GM12878 (cell line): ENCODE measurements around the gene SNAI1. TPM values are rescaled to one million over a fixed set of nuclear protein-coding genes. Genes with fewer than 3 reads are reported as not detected.
A peak's percentile ranks its signal among the peaks of the same experiment; 100 is the strongest.

ENCODE experiments used
- ATAC-seq: fragments of 200-7000 bp; cut with Tn5 transposase; 3 replicates; pipeline ENCODE4 v1.9.1; 2020; ENCODE audit warnings: mild to moderate bottlenecking, moderate library complexity
- BruUV-seq: library from RNA; stranded (reverse); fragments of 400-500 nt; replicated peaks from 2 replicates; lab custom pipeline; 2021; lab: Mats Ljungman, UMichigan
- CTCF ChIA-PET: fragments of 300-600 bp; sonication (Branson Sonifier 250); formaldehyde crosslinking; extraction: SDS; loops from one replicate; lab custom pipeline; 2021; ENCODE audit warnings: inconsistent platforms; lab: Yijun Ruan, JAX
- POLR2A ChIA-PET: fragments of 350-600 bp; formaldehyde crosslinking; extraction: SDS; loops from one replicate; lab custom pipeline; 2021; ENCODE audit warnings: inconsistent platforms; lab: Charles Lee
- RAD21 ChIA-PET: fragments of 300-600 bp; sonication (Branson Sonifier 250); formaldehyde crosslinking; loops from one replicate; lab custom pipeline; 2023; ENCODE audit warnings: antibody characterized with exemption; ENCODE audit not compliant: unreplicated experiment; lab: Charles Lee
- SMC1A ChIA-PET: fragments of 300-600 bp; sonication (Branson Sonifier 250); formaldehyde crosslinking; loops from one replicate; lab custom pipeline; 2023; ENCODE audit not compliant: unreplicated experiment, uncharacterized antibody; lab: Charles Lee
- DNase-seq: peaks from one replicate; pipeline ENCODE4 v3.0.0-alpha.2; 2011; ENCODE audit warnings: low read depth, low spot score
- FAIRE-seq: peaks from 3 replicates; lab custom pipeline; 2011; peaks lifted over from hg19 to GRCh38; lab: Jason Lieb, UNC
- H2AFZ ChIP-seq: 2 replicates; pipeline ENCODE4 v1.6.0; 2011; ENCODE audit warnings: low read depth, low read length, control low read depth; ENCODE audit not compliant: control insufficient read depth
- H3K27ac ChIP-seq: 2 replicates; pipeline ENCODE4 v1.5.1; 2011; ENCODE audit warnings: control low read depth; ENCODE audit not compliant: control insufficient read depth, insufficient read depth
- H3K27me3 ChIP-seq, 2 experiments: replicated peaks in 1 of 2; 2 replicates each; pipeline versions ENCODE4 v1.6.0 to v1.6.1; 2011; ENCODE audit warnings: low read length in 1 of 2; ENCODE audit not compliant: control insufficient read depth in 2 of 2, insufficient read depth in 2 of 2
- H3K36me3 ChIP-seq, 2 experiments: 2 replicates each; pipeline ENCODE4 v1.5.1; 2011; ENCODE audit warnings: low read length in 1 of 2; ENCODE audit not compliant: control insufficient read depth in 2 of 2, insufficient read depth in 2 of 2
- H3K4me1 ChIP-seq: 2 replicates; pipeline ENCODE4 v1.6.1; 2011; ENCODE audit warnings: mild to moderate bottlenecking, low read length, moderate library complexity, mixed read lengths; ENCODE audit not compliant: control insufficient read depth, insufficient read depth
- H3K4me2 ChIP-seq: 2 replicates; pipeline ENCODE4 v1.6.0; 2011; ENCODE audit warnings: control low read depth; ENCODE audit not compliant: control insufficient read depth, insufficient read depth
- H3K4me3 ChIP-seq: fragments of 200-600 bp; sonication (generic); 2 replicates; pipeline ENCODE4 v1.5.1; 2016
- H3K79me2 ChIP-seq: 2 replicates; pipeline ENCODE4 v1.6.0; 2011; ENCODE audit warnings: low read length; ENCODE audit not compliant: control insufficient read depth, insufficient read depth
- H3K9ac ChIP-seq: 2 replicates; pipeline ENCODE4 v1.8.0; 2011; ENCODE audit warnings: low read length, control low read depth, mixed read lengths; ENCODE audit not compliant: control insufficient read depth, insufficient read depth
- H3K9me3 ChIP-seq: replicated peaks from 3 replicates; pipeline ENCODE4 v1.5.1; 2011; ENCODE audit warnings: mild to moderate bottlenecking, low read length; ENCODE audit not compliant: control insufficient read depth, insufficient read depth
- H4K20me1 ChIP-seq: 2 replicates; pipeline ENCODE4 v1.6.0; 2011; ENCODE audit not compliant: control insufficient read depth, insufficient read depth
- CHD1 ChIP-seq: IDR thresholded peaks from 2 replicates; pipeline ENCODE4 v1.6.1; 2012; ENCODE audit warnings: low read depth, low read length, improper control_type of control experiment
- HSF1 ChIP-seq: fragments of 150-350 bp; IDR thresholded peaks from 2 replicates; pipeline ENCODE4 v1.6.1; 2014; ENCODE audit warnings: mild to moderate bottlenecking, low read depth, low read length
- IRF3 ChIP-seq: fragments of 450-650 bp; IDR thresholded peaks from 2 replicates; pipeline ENCODE4 v1.6.1; 2014; ENCODE audit warnings: mild to moderate bottlenecking
- MYC ChIP-seq: IDR thresholded peaks from 2 replicates; pipeline ENCODE4 v1.6.1; 2011; ENCODE audit warnings: mild to moderate bottlenecking, low read length, moderate library complexity, inconsistent platforms; ENCODE audit not compliant: insufficient read depth, insufficient replicate concordance, insufficient read length, severe bottlenecking
- NFXL1 ChIP-seq: fragments of 450-650 bp; IDR thresholded peaks from 2 replicates; pipeline ENCODE4 v1.6.1; 2017; ENCODE audit warnings: antibody characterized with exemption, mild to moderate bottlenecking, borderline replicate concordance
- NKRF ChIP-seq: fragments of 450-650 bp; conservative IDR thresholded peaks from 2 replicates; pipeline ENCODE4 v1.6.1; 2017; ENCODE audit warnings: mild to moderate bottlenecking, moderate library complexity
- NRF1 ChIP-seq: conservative IDR thresholded peaks from 2 replicates; pipeline ENCODE4 v1.6.1; 2011; ENCODE audit warnings: mild to moderate bottlenecking, low read depth, low read length, improper control_type of control experiment
- PML ChIP-seq: IDR thresholded peaks from 2 replicates; pipeline ENCODE4 v1.6.1; 2012; ENCODE audit warnings: low read length, inconsistent platforms
- SRF ChIP-seq, 2 experiments: IDR thresholded peaks; 2 replicates each; pipeline ENCODE4 v1.6.1; 2011; ENCODE audit warnings: low read depth in 2 of 2, low read length in 2 of 2, mild to moderate bottlenecking in 1 of 2, moderate library complexity in 1 of 2
- ZBTB40 ChIP-seq: fragments of 450-650 bp; IDR thresholded peaks from 2 replicates; pipeline ENCODE4 v1.6.1; 2016; ENCODE audit warnings: mild to moderate bottlenecking, moderate library complexity, borderline replicate concordance
- ZNF274 ChIP-seq: IDR thresholded peaks from one replicate; pipeline ENCODE4 v1.8.0; 2011; ENCODE audit not compliant: insufficient read length, insufficient read depth
- WGBS: methylation state at CpG from one replicate; pipeline ENCODE4 v1.1.6; 2016; ENCODE audit warnings: low lambda C conversion rate; ENCODE audit not compliant: insufficient replicate concordance, insufficient coverage; ENCODE audit errors: missing lambda C conversion rate; 5-methylcytosine and 5-hydroxymethylcytosine counted together
- in situ Hi-C: fragments of 300-500 bp; cut with MboI; formaldehyde crosslinking; loops from 9 replicates; pipeline ENCODE4 v1.14.3; 2018; ENCODE audit warnings: mixed read lengths
- intact Hi-C: fragments of 100-400 bp; cut with micrococcal nuclease; formaldehyde crosslinking; loops from one replicate; pipeline ENCODE4 v1.14.2; 2022; ENCODE audit not compliant: unreplicated experiment
- polyA plus RNA-seq, 11 experiments: library from polyadenylated mRNA; depleted of rRNA in 4 of 11; unstranded in 6 of 11; stranded (reverse) in 5 of 11; fragments of >200 nt; fragmentation: Nextera tagmentation in 4 of 11; fragmentation: Illumina TruSeq in 1 of 11; extraction: Ambion mirVana in 4 of 11; extraction: Trizol in 1 of 11; gene quantifications; 1 replicate in 1 of 11; 2 replicates in 10 of 11; pipeline versions ENCODE4 v1.2.1 to v1.2.3, GENCODE V29; 2011 to 2016; ENCODE audit warnings: inconsistent platforms in 2 of 11, missing spikeins in 2 of 11, low read depth in 1 of 11
- total RNA-seq, 4 experiments: library from RNA; depleted of rRNA in 3 of 4; stranded (reverse); fragments of >200 nt in 3 of 4; fragmentation: Illumina TruSeq in 1 of 4; extraction: Trizol in 1 of 4; gene quantifications; 2 replicates each; pipeline versions ENCODE4 v1.2.1 to v1.2.3, GENCODE V29; 2013 to 2021

Gene SNAI1
- total and polyA plus RNA-seq, 10 of the 15 experiments (the other 5 are each of a cell fraction or from before 2014, with no cell fraction given) = 0.11 to 0.79 (median 0.24) TPM; not detected in 2

- Histone ChIP-seq H3K36me3 (no peaks in the 10 kb centered on the region), H3K27me3 (no peaks in the 10 kb centered on the region), H3K4me1 (peaks cover 7% of the 10 kb centered on the region), H2AFZ (peak overlapping the region; percentile 55), H3K4me2 (no peak overlapping the region), H3K4me3 (no peak overlapping the region), H4K20me1 (no peaks in the 10 kb centered on the region), H3K9ac (no peak overlapping the region), H3K27ac (no peak overlapping the region), H3K79me2 (no peaks in the 10 kb centered on the region), H3K9me3 (no peaks in the 10 kb centered on the region)
- in situ Hi-C loops (no loop called here), intact Hi-C loops (no loop called here)
- RAD21 ChIA-PET = interaction anchor here (0.5 to 1.5 kb wide), 5 partner anchors 21 to 47 kb away, joined by 3 to 4 read pairs (median 3); no protein-coding TSS in a partner anchor
- POLR2A ChIA-PET = interaction anchor here (0.9 kb wide), 1 partner anchor 21 kb away, joined by 3 read pairs; no protein-coding TSS in a partner anchor
- FAIRE-seq = no peak
- no peak for DNase-seq
- WGBS = 75% methylated on average over 6 of the region's 6 CpGs
- no TSS peak for BruUV-seq
- no peak for ATAC-seq
- SMC1A ChIA-PET = interaction anchor here (0.5 to 1.0 kb wide), 2 partner anchors 17 to 39 kb away, joined by 3 read pairs; no protein-coding TSS in a partner anchor
- CTCF ChIA-PET = interaction anchor here (0.7 to 0.9 kb wide), 2 partner anchors 17 to 49 kb away, joined by 3 to 4 read pairs; no protein-coding TSS in a partner anchor
- TF ChIP-seq NRF1 (no peak), MYC (no peak), IRF3 (no peak), NKRF (no peak), PML (no peak), CHD1 (no peak), ZNF274 (no peak), HSF1 (no peak), NFXL1 (no peak), SRF (IDR thresholded peaks at IDR 0.05; ENCODE audit: low read depth in 2 of 2, low read length in 2 of 2) (no peak), ZBTB40 (no peak)
- TF ChIP-seq, all 136 proteins: peak for 0
Observed at GRCh38 chr20:50022676-50023075, 39.9 kb downstream of the SNAI1 start.
